GM19025 (cell line): ENCODE data around the gene SPHK1.

ENCODE experiments used
- ATAC-seq: cut with Tn5 transposase; IDR thresholded peaks from one replicate; pipeline ENCODE4 v1.9.1; 2021; ENCODE audit warnings: mild to moderate bottlenecking, low read depth, moderate library complexity; ENCODE audit not compliant: unreplicated experiment

SPHK1 gene

GRCh38 chr17:76431509-76431908 is 47.1 kb downstream of the SPHK1 start:
- ATAC-seq, result no peak

DNA sequence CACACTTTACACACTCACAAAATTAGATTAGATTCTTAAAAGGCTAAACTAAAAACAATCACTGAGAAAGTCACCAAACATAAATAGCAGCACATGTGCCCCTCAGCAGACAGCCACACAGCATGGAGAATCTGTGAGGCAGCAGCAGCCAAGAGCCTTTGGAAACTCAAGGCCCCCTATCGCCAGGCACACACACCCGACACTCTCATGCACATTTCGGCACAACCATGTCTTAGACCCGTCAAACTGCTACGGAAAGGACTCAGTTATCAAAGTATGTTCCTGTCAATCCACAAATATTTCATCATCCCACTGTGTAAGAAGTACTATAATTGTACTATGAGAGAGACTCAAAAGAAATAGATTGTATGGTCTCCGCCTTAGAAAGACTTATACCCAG is 47.6 kb downstream of the SPHK1 start:
- ATAC-seq, result no peak

DNA sequence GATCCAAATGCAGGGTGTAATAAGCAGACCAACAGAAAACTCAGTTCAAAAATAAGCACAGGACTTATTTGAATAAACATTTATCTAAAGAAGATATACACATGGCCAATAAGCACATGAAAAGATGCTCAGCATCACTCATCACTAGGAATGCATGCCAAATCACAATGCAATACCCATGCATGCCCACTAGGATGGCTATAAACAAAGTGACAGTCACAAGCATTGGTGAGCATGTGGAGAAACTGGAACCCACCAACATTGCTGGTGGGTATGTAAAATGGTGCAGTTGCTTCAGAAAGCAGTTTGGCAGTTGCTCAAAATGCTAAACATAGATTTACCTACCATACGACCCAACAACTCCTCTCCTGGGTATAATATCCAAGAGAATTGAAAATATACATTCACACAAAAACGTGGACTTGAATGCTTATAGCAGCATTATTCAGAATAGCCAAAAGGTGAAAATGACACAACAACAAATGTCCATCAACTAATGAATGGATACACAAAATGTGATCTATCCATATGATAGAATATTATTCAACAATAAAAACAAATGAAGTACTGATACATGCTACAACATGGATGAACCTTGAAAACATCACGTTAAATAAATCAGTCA is 48.4 kb downstream of the SPHK1 start:
- no peak for ATAC-seq

- ATAC-seq, result no peak
Observed at GRCh38 chr17:76433693-76434092, 49.3 kb downstream of the SPHK1 start.

DNA sequence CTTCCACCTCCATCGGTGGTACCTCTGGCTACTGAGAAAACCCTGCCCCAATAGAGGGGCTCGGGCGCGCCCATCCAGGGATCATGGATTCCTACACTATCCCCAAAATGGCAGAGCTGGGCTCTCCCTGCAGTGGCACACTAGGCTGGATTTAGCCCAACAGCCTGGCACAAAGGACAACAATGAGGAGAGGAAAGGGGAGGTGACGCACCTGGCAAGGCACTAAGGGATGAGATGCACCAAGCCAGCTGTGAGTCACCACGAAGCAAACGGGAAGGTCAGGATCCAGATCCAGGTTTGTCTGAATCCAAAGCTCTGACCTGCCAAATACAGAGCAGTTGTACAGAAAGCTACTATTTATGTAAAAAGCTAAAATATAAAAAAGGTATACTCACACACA is 50.5 kb downstream of the SPHK1 start:
- no peak for ATAC-seq

DNA sequence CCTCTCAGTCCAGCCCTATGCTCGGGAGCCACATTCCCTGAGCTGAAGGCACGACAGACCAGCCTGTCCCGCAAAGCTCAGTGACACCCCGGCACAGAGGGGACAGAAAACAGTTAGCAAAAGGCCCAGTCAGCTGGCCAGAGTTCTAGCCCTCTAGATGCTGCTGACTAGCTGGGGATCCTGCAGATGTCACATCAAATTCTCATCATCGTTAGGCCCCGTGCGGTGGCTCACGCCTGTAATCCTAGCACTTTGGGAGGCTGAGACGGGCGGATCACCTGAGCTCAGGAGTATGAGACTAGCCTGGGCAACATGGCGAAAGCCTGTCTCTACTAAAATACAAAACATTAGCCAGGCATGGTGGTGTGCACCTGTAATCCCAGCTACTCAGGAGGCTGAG is 51.3 kb downstream of the SPHK1 start:
- no peak for ATAC-seq
